ENCODE data around the gene SERPINA10. TPM values are rescaled to one million over a fixed set of nuclear protein-coding genes. Genes with fewer than 3 reads are reported as not detected.

The SERPINA10 gene
- total RNA-seq, 1 experiment from 2014 or later: not detected

Other genes with a start within 250 kb of the SERPINA10 start
- gene DDX24, start 212.1 kb downstream of the SERPINA10 start, total RNA-seq (2014; rRNA removed; shearing (Covaris generic)): 98.8 and 145 TPM in 2 replicates
- gene IFI27L1, start 212.0 kb downstream of the SERPINA10 start, total RNA-seq (2014; rRNA removed; shearing (Covaris generic)): 7.9 and 20.6 TPM in 2 replicates
- gene IFI27, start 182.5 kb downstream of the SERPINA10 start, total RNA-seq (2014; rRNA removed; shearing (Covaris generic)): not detected in 2 replicates
- gene IFI27L2, start 163.7 kb downstream of the SERPINA10 start, total RNA-seq (2014; rRNA removed; shearing (Covaris generic)): 92.3 and 158 TPM in 2 replicates
- 2.1 and 4.7 TPM in 2 replicates for gene PPP4R4, start 118.9 kb downstream of the SERPINA10 start, total RNA-seq (2014; rRNA removed; shearing (Covaris generic))
- not detected in 2 replicates for gene SERPINA6, start 30.1 kb upstream of the SERPINA10 start, total RNA-seq (2014; rRNA removed; shearing (Covaris generic))
- not detected in 2 replicates for gene SERPINA2, start 73.4 kb upstream of the SERPINA10 start, total RNA-seq (2014; rRNA removed; shearing (Covaris generic))
- gene SERPINA1, start 95.3 kb upstream of the SERPINA10 start, total RNA-seq (2014; rRNA removed; shearing (Covaris generic)): not detected in 2 replicates
- gene SERPINA11, start 159.5 kb upstream of the SERPINA10 start, total RNA-seq (2014; rRNA removed; shearing (Covaris generic)): not detected in 2 replicates
- not detected in 2 replicates for gene SERPINA9, start 182.9 kb upstream of the SERPINA10 start, total RNA-seq (2014; rRNA removed; shearing (Covaris generic))
- gene SERPINA12, start 216.2 kb upstream of the SERPINA10 start, total RNA-seq (2014; rRNA removed; shearing (Covaris generic)): not detected in 2 replicates